Fibroblast of lung (primary cell): Measurements from ENCODE around the gene HOXD4.

Experiments
- EZH2 ChIP-seq: IDR thresholded peaks from 2 replicates; pipeline ENCODE4 v1.5.1; 2012; ENCODE audit warnings: low read length, control low read depth, mild to moderate bottlenecking; ENCODE audit errors: missing control alignments
- TF ChIP-seq, protein P1 (sequence below), 2 donors: IDR thresholded peaks in 1 of 2; conservative IDR thresholded peaks in 1 of 2; 1 replicate in 1 of 2; 2 replicates in 1 of 2; pipeline ENCODE4 v1.5.1; 2011 to 2012; ENCODE audit warnings: low read length in 2 of 2, control low read depth in 1 of 2, inconsistent platforms in 1 of 2, low read depth in 1 of 2, mild to moderate bottlenecking in 1 of 2

DNA sequence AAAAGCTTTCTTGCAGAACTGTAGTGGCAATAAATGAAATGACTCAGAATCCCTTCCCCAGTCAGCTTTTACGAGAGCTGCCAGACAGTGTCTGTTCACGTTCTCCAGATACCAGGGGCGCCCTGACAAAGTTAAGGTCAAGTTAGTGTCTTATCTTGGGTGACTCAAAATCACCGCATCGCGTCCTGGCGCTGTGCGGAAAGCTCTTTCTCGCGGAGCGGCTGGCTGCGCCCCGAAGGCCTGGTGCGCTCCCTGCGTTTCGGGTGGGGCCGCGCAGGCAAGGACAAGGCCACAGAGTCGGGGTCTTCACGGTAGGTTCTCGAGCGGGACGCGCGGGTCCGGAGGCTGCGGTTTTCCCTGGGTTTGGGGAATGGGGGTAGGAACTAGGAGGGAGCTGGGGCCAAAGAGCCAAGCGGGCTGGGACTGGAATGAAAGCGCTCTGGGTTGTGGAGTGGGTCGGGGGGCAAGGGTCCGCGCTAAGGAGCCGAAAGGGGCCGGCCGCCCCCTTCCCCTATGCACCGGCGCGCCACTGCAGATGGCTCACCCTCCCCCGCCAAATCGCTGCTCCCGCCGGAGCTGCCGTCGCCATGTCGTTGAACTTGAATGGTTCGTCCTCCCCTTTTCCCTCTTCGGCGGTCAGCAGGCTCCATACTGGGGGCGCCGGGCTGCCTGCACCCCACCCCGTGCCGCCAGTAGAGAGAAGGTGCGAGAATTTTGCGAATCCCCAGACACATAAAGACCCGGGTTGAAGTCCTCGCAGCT, 46.9 kb upstream of the HOXD4 start:
- TF ChIP-seq, protein P1, sequence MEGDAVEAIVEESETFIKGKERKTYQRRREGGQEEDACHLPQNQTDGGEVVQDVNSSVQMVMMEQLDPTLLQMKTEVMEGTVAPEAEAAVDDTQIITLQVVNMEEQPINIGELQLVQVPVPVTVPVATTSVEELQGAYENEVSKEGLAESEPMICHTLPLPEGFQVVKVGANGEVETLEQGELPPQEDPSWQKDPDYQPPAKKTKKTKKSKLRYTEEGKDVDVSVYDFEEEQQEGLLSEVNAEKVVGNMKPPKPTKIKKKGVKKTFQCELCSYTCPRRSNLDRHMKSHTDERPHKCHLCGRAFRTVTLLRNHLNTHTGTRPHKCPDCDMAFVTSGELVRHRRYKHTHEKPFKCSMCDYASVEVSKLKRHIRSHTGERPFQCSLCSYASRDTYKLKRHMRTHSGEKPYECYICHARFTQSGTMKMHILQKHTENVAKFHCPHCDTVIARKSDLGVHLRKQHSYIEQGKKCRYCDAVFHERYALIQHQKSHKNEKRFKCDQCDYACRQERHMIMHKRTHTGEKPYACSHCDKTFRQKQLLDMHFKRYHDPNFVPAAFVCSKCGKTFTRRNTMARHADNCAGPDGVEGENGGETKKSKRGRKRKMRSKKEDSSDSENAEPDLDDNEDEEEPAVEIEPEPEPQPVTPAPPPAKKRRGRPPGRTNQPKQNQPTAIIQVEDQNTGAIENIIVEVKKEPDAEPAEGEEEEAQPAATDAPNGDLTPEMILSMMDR (conservative IDR thresholded peaks at IDR 0.05 in 1 of 2, IDR thresholded peaks at IDR 0.05 in 1 of 2; ENCODE audit: low read depth in 1 of 2, low read length in 2 of 2): no peak
- TF ChIP-seq EZH2: peak; percentile 80
